IMR-90 (cell line): ENCODE data around the gene PPP1R13B. TPM values are rescaled to one million over a fixed set of nuclear protein-coding genes. Genes with fewer than 3 reads are reported as not detected.

Experiments
- ATAC-seq: fragments of 200-7000 bp; cut with Tn5 transposase; 2 replicates; pipeline ENCODE4 v1.9.1; 2020; ENCODE audit warnings: low read depth, mild to moderate bottlenecking, moderate library complexity
- BruUV-seq: library from RNA; stranded (reverse); fragments of 400-500 nt; replicated peaks from 2 replicates; lab custom pipeline; 2021; lab: Mats Ljungman, UMichigan
- CTCF ChIA-PET: fragments of 300-600 bp; formaldehyde crosslinking; extraction: SDS; loops from one replicate; lab custom pipeline; 2021; ENCODE audit warnings: antibody characterized with exemption; lab: Yijun Ruan, JAX
- POLR2A ChIA-PET: fragments of 300-600 bp; sonication (Branson Sonifier 250); formaldehyde crosslinking; loops from one replicate; lab custom pipeline; 2022; ENCODE audit warnings: antibody characterized with exemption; ENCODE audit not compliant: unreplicated experiment; lab: Charles Lee
- DNase-seq: peaks from one replicate; pipeline ENCODE4 v3.0.0; 2013
- H2AFZ ChIP-seq: replicated peaks from 2 replicates; pipeline ENCODE3; 2013; ENCODE audit warnings: low read length, mild to moderate bottlenecking; ENCODE audit not compliant: poor library complexity
- H2AK5ac ChIP-seq: 2 replicates; pipeline ENCODE4 v1.6.1; 2013; ENCODE audit warnings: low read depth, low read length, inconsistent platforms
- H2AK9ac ChIP-seq: replicated peaks from 2 replicates; pipeline ENCODE3; 2013; ENCODE audit warnings: mild to moderate bottlenecking, low read depth, low read length, moderate library complexity; ENCODE audit not compliant: poor library complexity
- H2BK120ac ChIP-seq: 2 replicates; pipeline ENCODE4 v1.6.1; 2013; ENCODE audit warnings: low read depth, low read length, inconsistent platforms
- H2BK15ac ChIP-seq: 3 replicates; pipeline ENCODE4 v1.6.1; 2013; ENCODE audit warnings: low read depth, low read length, inconsistent platforms
- H2BK20ac ChIP-seq: 2 replicates; pipeline ENCODE4 v1.6.1; 2013; ENCODE audit warnings: low read depth, mild to moderate bottlenecking, inconsistent platforms, low read length, moderate library complexity
- H2BK5ac ChIP-seq: 2 replicates; pipeline ENCODE4 v1.6.1; 2013; ENCODE audit warnings: mild to moderate bottlenecking, low read depth, low read length, inconsistent platforms; ENCODE audit not compliant: poor library complexity, severe bottlenecking
- H3K14ac ChIP-seq: replicated peaks from 2 replicates; pipeline ENCODE4 v1.6.1; 2013; ENCODE audit warnings: low read depth, low read length, inconsistent platforms
- H3K18ac ChIP-seq: 2 replicates; pipeline ENCODE4 v1.6.1; 2013; ENCODE audit warnings: low read depth, low read length, control low read depth
- H3K23ac ChIP-seq: 2 replicates; pipeline ENCODE4 v1.6.1; 2013; ENCODE audit warnings: low read depth, low read length, inconsistent platforms
- H3K27ac ChIP-seq: 2 replicates; pipeline ENCODE4 v1.5.1; 2013; ENCODE audit warnings: mild to moderate bottlenecking, control low read depth, low read length; ENCODE audit not compliant: insufficient read depth
- H3K27me3 ChIP-seq: 2 replicates; pipeline ENCODE4 v1.6.1; 2013; ENCODE audit warnings: low read length; ENCODE audit not compliant: control insufficient read depth, insufficient read depth
- H3K36me3 ChIP-seq: 2 replicates; pipeline ENCODE4 v1.6.1; 2013; ENCODE audit warnings: low read length, mixed read lengths; ENCODE audit not compliant: control insufficient read depth, insufficient read depth
- H3K4ac ChIP-seq: 2 replicates; pipeline ENCODE4 v1.6.1; 2013; ENCODE audit warnings: low read depth, low read length, inconsistent platforms
- H3K4me1 ChIP-seq: 2 replicates; pipeline ENCODE4 v1.6.1; 2013; ENCODE audit warnings: low read length, mixed read lengths; ENCODE audit not compliant: control insufficient read depth, insufficient read depth
- H3K4me2 ChIP-seq: 2 replicates; pipeline ENCODE4 v1.6.1; 2013; ENCODE audit warnings: low read depth, mild to moderate bottlenecking, control low read depth, low read length, moderate library complexity
- H3K4me3 ChIP-seq: 2 replicates; pipeline ENCODE4 v1.5.1; 2013; ENCODE audit warnings: low read depth, mild to moderate bottlenecking, control low read depth, low read length, moderate library complexity; ENCODE audit not compliant: insufficient read depth
- H3K56ac ChIP-seq: 2 replicates; pipeline ENCODE4 v1.6.1; 2013; ENCODE audit warnings: low read length, inconsistent platforms; ENCODE audit not compliant: insufficient read depth; ENCODE audit errors: extremely low read depth
- H3K79me1 ChIP-seq, 2 experiments: 2 replicates each; pipeline ENCODE4 v1.6.1; 2013; ENCODE audit warnings: low read length in 2 of 2, inconsistent platforms in 1 of 2, low read depth in 1 of 2
- H3K9ac ChIP-seq: 2 replicates; pipeline ENCODE4 v1.6.1; 2013; ENCODE audit warnings: low read depth, low read length, control low read depth
- H3K9me1 ChIP-seq: 2 replicates; pipeline ENCODE4 v1.6.1; 2013; ENCODE audit warnings: low read length, inconsistent platforms; ENCODE audit not compliant: insufficient read depth
- H3K9me3 ChIP-seq: 2 replicates; pipeline ENCODE4 v1.6.1; 2013; ENCODE audit warnings: low read length; ENCODE audit not compliant: control insufficient read depth, insufficient read depth
- H4K20me1 ChIP-seq: 2 replicates; pipeline ENCODE4 v1.6.1; 2013; ENCODE audit warnings: low read length, inconsistent platforms; ENCODE audit not compliant: insufficient read depth
- H4K5ac ChIP-seq: 2 replicates; pipeline ENCODE4 v1.6.1; 2013; ENCODE audit warnings: mild to moderate bottlenecking, low read depth, low read length, control low read depth
- H4K8ac ChIP-seq, 2 experiments: 2 replicates each; pipeline ENCODE4 v1.6.1; 2013; ENCODE audit warnings: low read depth in 2 of 2, low read length in 2 of 2, control low read depth in 1 of 2, inconsistent platforms in 1 of 2
- H4K91ac ChIP-seq: 2 replicates; pipeline ENCODE4 v1.6.1; 2013; ENCODE audit warnings: low read depth, low read length, inconsistent platforms; ENCODE audit not compliant: insufficient read depth
- NFE2L2 ChIP-seq: fragments of 150-350 bp; IDR thresholded peaks from 2 replicates; pipeline ENCODE4 v1.6.1; 2016; ENCODE audit warnings: low read depth, mild to moderate bottlenecking, low read length
- RAD21 ChIP-seq: IDR thresholded peaks from 2 replicates; pipeline ENCODE4 v1.6.1; 2012; ENCODE audit warnings: low read length, improper control_type of control experiment
- WGBS, 2 experiments: methylation state at CpG; one replicate each; pipeline versions ENCODE4 v1.1.5 to v1.1.7; 2013; ENCODE audit warnings: missing lambda C conversion rate in 2 of 2; ENCODE audit not compliant: insufficient read length in 1 of 2; ENCODE audit errors: extremely low coverage in 2 of 2; 5-methylcytosine and 5-hydroxymethylcytosine counted together
- dilution Hi-C: fragments of 300-500 bp; cut with HindIII; formaldehyde crosslinking; loops from one replicate; pipeline ENCODE4 v1.14.3; 2018; ENCODE audit warnings: low sequenced_read_pairs; ENCODE audit not compliant: unreplicated experiment
- in situ Hi-C: fragments of 300-500 bp; cut with MboI; formaldehyde crosslinking; loops from 3 replicates; pipeline ENCODE4 v1.14.3; 2019; ENCODE audit warnings: low sequenced_read_pairs, inconsistent platforms, mixed read lengths
- intact Hi-C: fragments of 100-400 bp; cut with micrococcal nuclease; formaldehyde crosslinking; loops from 2 replicates; pipeline ENCODE4 v1.10.0; 2022
- polyA plus RNA-seq, 3 experiments: library from polyadenylated mRNA; depleted of rRNA; stranded (reverse); fragments of >200 nt; gene quantifications; 2 replicates each; pipeline ENCODE4 v1.2.3, GENCODE V29; 2012; ENCODE audit warnings: low replicate concordance in 1 of 3
- total RNA-seq: library from RNA; depleted of rRNA; stranded (reverse); fragments of >200 nt; gene quantifications from 2 replicates; pipeline ENCODE4 v1.2.3, GENCODE V29; 2012

PPP1R13B gene
- total and polyA plus RNA-seq, 2 of the 4 experiments (the other 2 are of a cell fraction) = 1.6 to 2.8 TPM

- H2BK15ac ChIP-seq = no peak overlapping the region
- intact Hi-C loops = no loop called here
- H4K20me1 ChIP-seq = no peaks in the 10 kb centered on the region
- no peak overlapping the region for H3K4me2 ChIP-seq
- H3K79me1 ChIP-seq = no peaks in the 10 kb centered on the region; a peak in 1 of 4 replicates
- H2BK120ac ChIP-seq = no peak overlapping the region
- no peak overlapping the region for H3K23ac ChIP-seq
- H2AK9ac ChIP-seq = no peak overlapping the region
- H3K9ac ChIP-seq = no peak overlapping the region
- no peaks in the 10 kb centered on the region for H3K36me3 ChIP-seq
- DNase-seq (no peak), ATAC-seq (no peak)
- no peak overlapping the region for H3K14ac ChIP-seq
- in situ Hi-C loops = no loop called here
- no peak overlapping the region for H2AFZ ChIP-seq
- H4K5ac ChIP-seq = no peak overlapping the region
- H4K8ac ChIP-seq = no peak overlapping the region
- no peak overlapping the region for H3K27ac ChIP-seq
- no peak overlapping the region for H2AK5ac ChIP-seq
- no peaks in the 10 kb centered on the region for H3K9me3 ChIP-seq
- H3K56ac ChIP-seq = no peak overlapping the region
- dilution Hi-C loops = no loop called here
- no peak overlapping the region for H3K4ac ChIP-seq
- no peak overlapping the region for H4K91ac ChIP-seq
- H2BK5ac ChIP-seq = no peak overlapping the region
- CTCF ChIA-PET = no interaction called here
- H3K4me1 ChIP-seq = no peaks in the 10 kb centered on the region
- TF ChIP-seq RAD21 (no peak), NFE2L2 (no peak)
- no peaks in the 10 kb centered on the region for H3K9me1 ChIP-seq
- WGBS, 2 experiments = no CpG with 5 or more reads among the region's 1 CpG
- no peak overlapping the region for H2BK20ac ChIP-seq
- no peak overlapping the region for H3K4me3 ChIP-seq
- no peak overlapping the region for H3K18ac ChIP-seq
- BruUV-seq = no TSS peak
- no peaks in the 10 kb centered on the region for H3K27me3 ChIP-seq
- POLR2A ChIA-PET = no interaction called here
Measured at GRCh38 chr14:103838117-103838516, 9.3 kb downstream of the PPP1R13B start.
